LNCAP (cell line): ENCODE data around the gene NEUROG1.

Experiments
- CTCF ChIP-seq: fragments of 450-650 bp; IDR thresholded peaks from 2 replicates; pipeline ENCODE4 v1.5.1; 2017; ENCODE audit warnings: mild to moderate bottlenecking

The NEUROG1 gene

GRCh38 chr5:135541807-135542502, 6.2 kb upstream of the NEUROG1 start:
- TF ChIP-seq CTCF = no peak

GRCh38 chr5:135539430-135540005, 3.8 kb upstream of the NEUROG1 start:
- no peak for TF ChIP-seq CTCF

GRCh38 chr5:135538261-135538660, 2.5 kb upstream of the NEUROG1 start:
- TF ChIP-seq CTCF = no peak

GRCh38 chr5:135537745-135538144, 2.0 kb upstream of the NEUROG1 start:
- no peak for TF ChIP-seq CTCF

GRCh38 chr5:135537271-135537670, 1.5 kb upstream of the NEUROG1 start:
- TF ChIP-seq CTCF = no peak

GRCh38 chr5:135535420-135535819, 344 bp downstream of the NEUROG1 start:
- TF ChIP-seq CTCF = no peak

GRCh38 chr5:135534609-135535419, 950 bp downstream of the NEUROG1 start:
- TF ChIP-seq CTCF = no peak
